AG10803 (cell line): ENCODE measurements around the gene C10orf53.

ENCODE experiments used
- DNase-seq: peaks from one replicate; pipeline ENCODE4 v3.0.0; 2010; ENCODE audit warnings: low read depth
- H3K4me3 ChIP-seq: 2 replicates; pipeline ENCODE4 v1.5.1; 2011; ENCODE audit warnings: mild to moderate bottlenecking, low read length, control low read depth
- TF ChIP-seq, protein P1 (sequence below): conservative IDR thresholded peaks from 2 replicates; pipeline ENCODE4 v1.5.1; 2011; ENCODE audit warnings: mild to moderate bottlenecking, low read length, control low read depth, inconsistent platforms

Gene C10orf53

DNA sequence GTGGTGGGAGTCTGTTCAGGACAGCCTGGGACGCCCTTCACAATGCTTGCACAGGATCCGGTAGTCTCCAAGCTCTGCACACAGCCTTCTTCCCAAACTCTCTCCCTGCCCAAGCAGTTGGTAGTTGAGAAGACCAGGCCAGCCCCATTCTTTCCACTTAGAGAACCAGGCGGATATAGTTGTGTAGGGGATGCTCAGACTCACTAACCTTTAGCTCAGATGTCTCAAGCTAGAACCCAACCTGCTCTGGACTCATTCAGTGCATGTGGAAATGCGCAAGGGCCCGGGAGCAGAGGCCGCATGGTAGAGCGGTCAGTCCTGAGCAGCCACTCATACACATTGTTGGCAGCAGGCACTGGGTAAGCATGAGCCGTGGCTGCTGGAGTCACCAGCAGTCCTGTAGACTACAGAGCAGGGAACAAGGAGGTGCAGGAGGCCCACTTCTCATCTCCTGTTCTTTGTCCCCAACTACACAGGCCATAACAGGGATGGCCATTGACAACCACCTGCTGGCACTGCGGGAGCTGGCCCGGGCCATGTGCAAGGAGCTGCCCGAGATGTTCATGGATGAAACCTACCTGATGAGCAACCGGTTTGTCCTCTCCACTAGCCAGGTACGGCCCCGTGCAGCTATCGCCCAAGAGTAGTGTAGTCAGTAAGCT, 17.2 kb upstream of the C10orf53 start:
- no peak for DNase-seq
- TF ChIP-seq, protein P1, sequence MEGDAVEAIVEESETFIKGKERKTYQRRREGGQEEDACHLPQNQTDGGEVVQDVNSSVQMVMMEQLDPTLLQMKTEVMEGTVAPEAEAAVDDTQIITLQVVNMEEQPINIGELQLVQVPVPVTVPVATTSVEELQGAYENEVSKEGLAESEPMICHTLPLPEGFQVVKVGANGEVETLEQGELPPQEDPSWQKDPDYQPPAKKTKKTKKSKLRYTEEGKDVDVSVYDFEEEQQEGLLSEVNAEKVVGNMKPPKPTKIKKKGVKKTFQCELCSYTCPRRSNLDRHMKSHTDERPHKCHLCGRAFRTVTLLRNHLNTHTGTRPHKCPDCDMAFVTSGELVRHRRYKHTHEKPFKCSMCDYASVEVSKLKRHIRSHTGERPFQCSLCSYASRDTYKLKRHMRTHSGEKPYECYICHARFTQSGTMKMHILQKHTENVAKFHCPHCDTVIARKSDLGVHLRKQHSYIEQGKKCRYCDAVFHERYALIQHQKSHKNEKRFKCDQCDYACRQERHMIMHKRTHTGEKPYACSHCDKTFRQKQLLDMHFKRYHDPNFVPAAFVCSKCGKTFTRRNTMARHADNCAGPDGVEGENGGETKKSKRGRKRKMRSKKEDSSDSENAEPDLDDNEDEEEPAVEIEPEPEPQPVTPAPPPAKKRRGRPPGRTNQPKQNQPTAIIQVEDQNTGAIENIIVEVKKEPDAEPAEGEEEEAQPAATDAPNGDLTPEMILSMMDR = no peak
- no peak overlapping the region for H3K4me3 ChIP-seq

DNA sequence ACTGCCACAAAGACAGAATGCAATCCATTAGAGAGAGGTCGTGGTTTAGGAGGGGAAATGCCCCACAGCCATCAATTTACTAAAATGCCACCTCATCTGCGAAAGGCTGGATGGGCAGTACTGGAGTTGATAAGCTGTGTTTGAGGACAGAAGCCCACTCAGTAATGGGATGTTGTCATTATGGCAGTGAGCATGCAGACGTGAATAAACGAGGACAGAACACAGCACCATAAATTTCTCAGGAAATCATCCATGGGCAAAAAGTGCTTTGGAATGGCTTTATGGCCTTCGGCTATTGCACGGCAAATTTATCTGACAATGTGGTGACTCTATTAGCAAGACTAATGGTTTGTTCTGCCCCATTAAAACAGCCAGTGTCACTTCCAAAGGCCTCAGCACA, 15.9 kb upstream of the C10orf53 start:
- DNase-seq = no peak
- TF ChIP-seq, protein P1 = no peak

DNA sequence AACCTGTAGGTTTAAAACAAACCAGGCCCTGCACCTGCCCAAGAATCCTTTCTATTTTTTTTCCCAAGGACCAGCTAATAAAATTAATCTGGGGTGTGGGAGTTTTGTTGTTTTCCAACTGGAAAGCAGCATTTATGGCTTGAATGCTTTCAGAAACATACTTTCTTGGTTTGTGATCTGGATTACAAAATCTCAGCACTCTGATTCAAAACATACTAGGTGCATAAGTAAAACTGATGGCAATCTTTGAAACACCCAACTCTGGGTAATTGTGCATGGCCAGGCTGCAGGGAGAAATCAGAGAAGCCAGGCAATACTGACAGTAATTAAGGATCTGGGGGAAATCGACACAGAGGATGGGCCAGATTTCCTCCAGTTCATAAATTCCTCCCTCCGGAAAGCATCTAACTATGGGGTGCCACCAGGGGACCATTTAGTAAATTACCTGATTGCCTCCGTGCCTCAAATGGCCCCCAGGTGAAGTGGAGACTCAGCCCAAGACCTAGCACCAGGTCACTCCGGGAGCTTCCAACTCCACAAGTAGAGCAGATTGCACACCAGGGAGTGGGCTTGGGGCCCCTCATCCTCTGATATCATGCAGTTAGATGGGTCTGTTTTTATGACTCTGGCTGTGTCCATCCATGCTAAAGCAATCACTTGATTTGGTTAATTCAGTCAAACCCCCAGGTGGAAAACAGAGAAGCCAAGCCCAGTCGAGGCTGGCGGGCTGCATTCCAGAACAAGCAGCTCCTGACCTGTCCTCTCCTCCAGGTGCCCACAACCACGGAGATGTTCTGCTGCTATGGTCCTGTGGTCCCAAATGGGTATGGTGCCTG, 15.2 kb upstream of the C10orf53 start:
- H3K4me3 ChIP-seq = no peak overlapping the region
- DNase-seq = no peak
- TF ChIP-seq, protein P1 = no peak

More for the DNA sequence above, 15.9 kb upstream of the C10orf53 start:
- H3K4me3 ChIP-seq = no peak overlapping the region

DNA sequence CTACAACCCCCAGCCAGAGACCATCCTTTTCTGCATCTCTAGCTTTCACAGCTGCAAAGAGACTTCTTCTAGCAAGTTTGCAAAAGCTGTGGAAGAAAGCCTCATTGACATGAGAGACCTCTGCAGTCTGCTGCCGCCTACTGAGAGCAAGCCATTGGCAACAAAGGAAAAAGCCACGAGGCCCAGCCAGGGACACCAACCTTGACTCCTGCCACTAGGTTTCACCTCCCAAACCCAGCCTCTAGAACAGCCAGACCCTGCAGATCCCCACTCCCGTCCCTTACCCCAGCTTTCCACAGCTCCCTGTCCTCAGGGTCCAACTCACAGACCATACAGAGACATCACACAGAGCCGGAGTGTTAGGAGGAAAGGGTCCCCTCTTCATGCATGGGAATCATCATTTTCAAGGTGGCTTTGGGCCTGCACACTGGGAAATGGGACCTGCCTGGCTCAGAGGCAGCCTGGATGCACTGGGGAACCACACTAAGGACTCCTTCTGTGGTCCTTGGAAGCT, 14.6 kb upstream of the C10orf53 start:
- TF ChIP-seq, protein P1 = no peak
- H3K4me3 ChIP-seq = no peak overlapping the region
- DNase-seq = no peak

DNA sequence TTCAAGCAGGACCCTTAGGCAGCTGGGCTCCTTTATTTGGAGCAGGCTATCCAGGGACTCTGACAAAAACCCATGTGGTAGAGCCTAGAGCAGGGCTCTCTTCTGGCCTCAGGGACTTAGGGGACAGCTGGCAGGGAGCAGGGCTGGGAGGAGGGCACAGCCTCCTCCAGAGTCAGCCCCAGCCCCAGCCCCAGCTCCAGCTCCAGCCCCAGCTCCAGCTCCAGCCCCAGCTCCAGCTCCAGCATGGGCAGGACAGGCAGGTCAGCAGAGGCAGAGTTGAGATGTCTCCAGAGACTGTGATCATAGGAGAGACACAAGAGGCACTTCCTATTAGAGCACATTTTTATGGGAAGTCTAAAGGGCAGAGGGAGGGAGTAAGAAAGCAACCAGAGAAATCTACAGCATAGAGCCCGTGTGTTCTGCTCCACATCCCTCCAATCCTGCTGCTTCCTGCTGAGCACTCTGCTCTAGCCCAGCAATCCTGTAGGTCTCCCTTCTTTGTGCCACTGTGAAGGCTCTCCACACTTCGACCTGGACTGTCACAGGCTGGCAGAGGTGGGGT, 13.3 kb upstream of the C10orf53 start:
- DNase-seq = no peak
- TF ChIP-seq, protein P1 = no peak

DNA sequence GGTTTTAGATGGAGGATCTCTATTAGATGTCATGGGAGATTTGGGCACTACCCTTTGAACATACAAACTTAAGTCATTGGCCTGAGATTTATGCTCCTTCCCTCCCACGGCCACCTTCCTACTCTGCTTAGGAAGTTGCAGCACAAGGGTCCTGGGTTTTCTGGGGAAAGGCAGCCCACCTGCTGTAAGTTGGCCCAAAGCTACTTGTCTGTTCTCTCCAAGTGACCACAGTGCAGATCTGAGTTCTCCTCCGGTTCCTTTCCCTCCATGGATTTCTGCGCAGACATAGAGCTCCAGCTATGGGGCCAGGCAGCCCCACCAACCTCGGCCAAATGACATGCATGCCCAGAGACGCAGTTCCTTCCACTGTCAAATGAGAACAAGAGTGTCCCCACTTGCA, 12.8 kb upstream of the C10orf53 start:
- TF ChIP-seq, protein P1 = no peak
- no peak for DNase-seq
- no peak overlapping the region for H3K4me3 ChIP-seq

More for the DNA sequence above, 13.3 kb upstream of the C10orf53 start:
- H3K4me3 ChIP-seq = no peak overlapping the region
